ES-I3 (cell line): ENCODE data around the gene WASF3.

Source experiments
- H3K36me3 ChIP-seq: 2 replicates; pipeline ENCODE4 v1.6.1; 2013; ENCODE audit warnings: mild to moderate bottlenecking, low read length, control low read depth, moderate library complexity; ENCODE audit not compliant: insufficient read depth
- H3K4me1 ChIP-seq: 2 replicates; pipeline ENCODE4 v1.6.1; 2013; ENCODE audit warnings: mild to moderate bottlenecking, control low read depth, low read length; ENCODE audit not compliant: insufficient read depth
- H3K9ac ChIP-seq: 2 replicates; pipeline ENCODE4 v1.6.1; 2013; ENCODE audit warnings: low read depth, mild to moderate bottlenecking, low read length, moderate library complexity
- H3K9me3 ChIP-seq: 2 replicates; pipeline ENCODE4 v1.6.1; 2013; ENCODE audit warnings: mild to moderate bottlenecking, low read length, moderate library complexity; ENCODE audit not compliant: control insufficient read depth, insufficient read depth

Gene WASF3

DNA sequence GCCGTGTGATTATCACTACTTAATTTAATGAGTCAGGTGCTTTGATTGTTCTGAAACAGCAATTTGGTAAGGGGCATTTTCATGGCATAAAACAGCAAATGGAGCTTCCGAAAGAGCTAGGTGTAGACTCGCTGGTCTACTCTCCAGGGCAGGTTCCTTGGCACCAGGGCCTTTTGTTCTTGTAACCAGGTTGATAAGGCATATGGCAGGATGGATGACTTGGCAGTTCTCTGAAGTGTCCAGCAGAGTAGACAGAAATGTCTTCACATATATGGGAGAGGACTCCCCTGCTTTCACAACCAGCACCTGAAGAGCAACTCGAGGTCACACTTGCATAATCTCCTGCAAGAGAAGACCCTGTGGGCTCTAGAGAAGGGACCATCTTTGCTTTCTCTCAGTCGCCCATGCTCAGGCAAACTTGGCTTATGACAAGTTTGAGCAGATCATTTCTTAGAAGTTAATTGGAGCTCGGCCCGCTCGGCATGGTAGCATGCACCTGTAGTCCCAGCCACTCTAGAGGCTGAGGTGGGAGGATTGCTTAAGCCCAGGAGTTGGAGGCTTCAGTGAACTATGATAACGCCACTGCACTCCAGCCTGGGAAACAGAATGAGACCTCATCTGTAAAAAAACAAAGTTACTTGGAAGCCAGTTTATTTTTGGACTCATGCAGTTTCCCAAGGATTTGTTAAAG, 23.3 kb upstream of the WASF3 start:
- Histone ChIP-seq H3K9me3 (no peaks in the 10 kb centered on the region), H3K4me1 (no peaks in the 10 kb centered on the region), H3K36me3 (no peaks in the 10 kb centered on the region), H3K9ac (no peak overlapping the region)

DNA sequence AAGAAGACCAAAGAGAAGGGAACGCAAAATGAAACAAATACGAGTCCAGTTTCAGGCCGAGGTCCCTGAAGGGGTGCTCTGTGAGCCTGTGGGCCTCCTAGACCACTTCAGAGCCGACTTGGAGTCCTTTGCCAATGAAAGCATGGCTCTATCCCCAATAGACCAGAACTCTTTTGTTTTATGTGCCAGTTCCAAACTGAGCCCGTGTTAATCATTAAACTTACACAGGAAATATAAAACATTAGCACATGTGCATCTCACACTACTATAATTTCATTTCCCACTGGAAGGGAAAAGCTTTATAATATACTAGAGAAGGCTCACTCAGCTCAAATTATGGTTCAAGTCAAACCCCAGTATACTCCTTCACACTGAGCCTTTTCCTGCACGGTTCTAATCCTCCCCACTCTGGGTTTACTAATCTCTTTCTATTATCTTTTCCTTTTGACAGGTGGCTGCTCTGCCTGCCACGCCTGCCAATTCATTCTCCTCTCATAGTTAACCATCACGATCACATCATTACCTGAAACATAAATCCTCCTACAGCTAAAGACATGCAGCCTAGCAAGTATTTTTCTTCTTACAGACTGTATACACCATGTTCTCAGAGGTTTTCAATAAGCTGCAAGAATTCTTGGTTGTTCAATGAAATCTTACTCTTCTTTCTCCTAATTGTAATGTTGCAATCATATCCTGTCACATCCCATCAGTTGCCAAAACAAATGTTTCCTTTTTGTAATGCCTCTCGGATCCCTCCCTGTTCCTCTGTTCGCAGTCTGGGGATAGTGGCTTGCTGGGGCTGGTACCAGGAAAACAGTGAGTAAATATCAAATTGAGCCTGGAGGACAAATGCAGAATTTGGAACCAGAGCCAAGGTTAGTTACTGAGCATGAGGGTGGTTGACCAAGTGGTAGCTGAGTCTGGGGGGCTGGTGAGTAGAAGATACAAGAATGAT, 18.8 kb upstream of the WASF3 start:
- no peaks in the 10 kb centered on the region for H3K4me1 ChIP-seq
- no peaks in the 10 kb centered on the region for H3K9me3 ChIP-seq
- H3K9ac ChIP-seq, result no peak overlapping the region
- H3K36me3 ChIP-seq, result no peaks in the 10 kb centered on the region

DNA sequence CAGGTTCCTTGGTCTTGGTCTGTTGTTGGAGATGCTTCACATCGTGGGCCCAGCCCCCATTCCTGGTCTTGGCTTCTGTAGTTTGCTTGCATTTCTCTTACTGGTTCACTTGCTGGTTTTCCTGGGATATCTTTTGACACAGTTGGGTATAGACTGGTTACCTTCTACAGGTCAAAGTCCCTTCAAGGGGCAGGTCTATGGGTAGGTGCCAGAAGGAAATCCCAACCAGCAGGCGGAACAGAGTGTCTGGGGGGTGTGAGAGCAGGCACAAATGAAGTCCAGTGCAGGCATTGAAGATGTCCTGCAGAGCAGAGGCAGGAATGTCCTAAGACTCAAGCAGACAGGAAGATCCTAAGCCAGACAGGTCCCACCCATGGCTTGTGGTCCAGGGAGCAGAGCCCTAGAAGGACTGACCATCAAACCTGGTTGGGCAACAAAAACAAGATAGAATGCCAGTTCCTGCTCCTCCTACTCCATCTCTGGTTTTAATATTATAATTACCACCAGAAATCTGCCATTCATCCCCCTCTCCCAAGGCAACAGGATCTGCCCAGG, 17.7 kb upstream of the WASF3 start:
- H3K9ac ChIP-seq, result no peak overlapping the region
- H3K4me1 ChIP-seq, result no peaks in the 10 kb centered on the region
- no peaks in the 10 kb centered on the region for H3K9me3 ChIP-seq
- H3K36me3 ChIP-seq, result no peaks in the 10 kb centered on the region

DNA sequence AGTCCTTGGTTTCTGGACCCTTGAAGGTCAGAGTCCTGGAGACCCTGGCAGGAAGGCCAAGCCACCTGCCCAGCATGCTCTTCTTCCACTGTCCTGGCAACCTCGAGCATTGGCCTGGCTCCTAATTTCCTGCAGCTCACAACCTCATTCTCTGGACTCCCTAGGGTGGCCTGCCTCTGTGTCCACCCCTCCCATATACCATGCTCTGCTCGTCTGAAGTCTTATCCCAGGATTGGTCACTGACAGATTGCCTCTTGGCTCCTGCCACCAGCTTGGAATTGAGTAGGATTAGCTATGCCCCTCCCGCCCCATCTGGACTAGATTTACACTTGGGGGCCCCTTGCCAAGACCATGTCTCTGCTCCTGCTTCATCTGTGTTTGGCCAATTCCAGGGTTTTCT, 17.1 kb upstream of the WASF3 start:
- no peaks in the 10 kb centered on the region for H3K9me3 ChIP-seq
- H3K36me3 ChIP-seq, result no peaks in the 10 kb centered on the region
- H3K4me1 ChIP-seq, result no peaks in the 10 kb centered on the region
- no peak overlapping the region for H3K9ac ChIP-seq

DNA sequence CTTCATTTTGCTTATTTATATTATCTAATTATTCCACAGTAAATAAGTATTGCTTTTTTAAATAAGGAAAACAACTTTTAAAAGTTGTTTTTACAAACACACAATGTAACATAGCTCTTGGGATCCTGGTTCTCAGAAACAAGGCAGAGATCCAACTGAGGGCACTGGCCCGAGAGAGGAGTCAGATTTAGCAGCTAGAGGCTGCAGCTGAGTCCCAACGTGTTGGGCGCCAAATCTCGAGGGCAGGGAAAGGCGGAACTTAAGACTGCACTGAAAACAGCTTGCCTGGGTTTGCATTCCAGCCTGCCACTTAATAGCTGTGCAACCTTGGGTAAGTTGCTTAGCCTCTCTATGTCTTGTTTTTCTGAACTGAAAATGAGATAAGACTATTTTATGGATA, 16.4 kb upstream of the WASF3 start:
- H3K36me3 ChIP-seq, result no peaks in the 10 kb centered on the region

DNA sequence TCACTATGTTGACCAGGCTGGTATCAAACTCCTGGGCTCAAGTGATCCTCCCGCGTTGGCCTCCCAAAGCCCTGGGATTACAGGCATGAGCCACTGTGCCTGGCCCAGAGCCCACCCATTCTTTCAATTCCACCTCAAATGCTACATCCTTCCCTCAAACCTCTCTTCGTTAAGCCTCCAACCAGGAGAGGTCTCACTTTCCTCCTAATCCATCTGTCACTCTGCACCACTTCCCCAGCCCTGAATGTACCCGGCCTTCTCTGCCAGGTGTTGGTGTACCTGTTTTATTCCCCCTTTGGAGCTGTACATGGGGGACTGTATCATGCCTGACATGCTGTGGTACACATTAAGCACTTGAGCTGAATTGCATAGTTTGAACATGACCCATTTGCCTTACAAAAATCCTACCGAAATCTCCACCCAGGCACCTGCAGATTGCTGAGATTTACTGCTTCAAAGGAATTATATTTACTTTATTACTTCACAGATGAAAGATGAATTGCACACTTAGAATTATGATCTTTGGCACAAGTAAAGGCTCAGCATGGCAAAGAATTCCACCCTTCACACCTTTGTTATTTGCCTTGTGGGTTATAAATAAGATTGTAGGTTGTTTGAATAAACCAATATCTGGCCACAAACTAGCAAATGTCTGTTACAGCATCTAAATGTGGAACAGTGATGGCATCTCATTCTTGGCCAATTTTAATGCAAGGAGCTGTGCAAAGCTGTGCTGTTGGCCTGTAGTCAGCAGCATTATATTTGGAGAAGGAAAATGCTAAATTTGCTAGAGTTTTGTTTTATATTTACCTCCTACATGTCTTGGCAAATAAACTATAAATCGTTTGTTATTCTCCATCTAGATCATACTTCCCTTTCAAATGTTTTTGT, 15.6 kb upstream of the WASF3 start:
- H3K9ac ChIP-seq, result no peak overlapping the region
- H3K9me3 ChIP-seq, result no peaks in the 10 kb centered on the region
- no peaks in the 10 kb centered on the region for H3K36me3 ChIP-seq
- no peaks in the 10 kb centered on the region for H3K4me1 ChIP-seq

More for the DNA sequence above, 16.4 kb upstream of the WASF3 start:
- no peaks in the 10 kb centered on the region for H3K9me3 ChIP-seq
- H3K4me1 ChIP-seq, result no peaks in the 10 kb centered on the region
- no peak overlapping the region for H3K9ac ChIP-seq

DNA sequence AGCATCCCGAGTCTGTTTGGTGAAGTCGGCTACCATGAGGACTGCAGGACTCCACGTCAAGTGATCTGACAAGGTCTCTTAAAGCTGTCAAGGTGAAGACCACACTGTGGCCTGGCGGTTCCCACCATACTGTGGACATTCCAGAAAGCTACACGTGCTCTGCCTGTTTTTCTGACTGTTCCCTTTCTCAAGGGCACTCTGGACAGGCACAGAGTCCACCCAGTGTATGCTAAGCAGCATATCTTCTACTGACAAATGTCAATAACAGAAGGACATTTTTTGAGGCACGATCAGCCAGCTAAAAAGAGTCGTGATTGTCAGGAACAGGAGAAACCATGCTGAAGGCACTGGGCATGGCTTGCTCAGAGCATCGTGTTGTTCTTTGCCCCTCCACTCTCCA, 12.8 kb upstream of the WASF3 start:
- Histone ChIP-seq H3K9ac (no peak overlapping the region; the same call in 1 of the 2 replicates), H3K9me3 (no peaks in the 10 kb centered on the region), H3K4me1 (0 out of 2 replicates have a peak, but pooled peaks cover 3% of the 10 kb centered on the region), H3K36me3 (no peaks in the 10 kb centered on the region)

DNA sequence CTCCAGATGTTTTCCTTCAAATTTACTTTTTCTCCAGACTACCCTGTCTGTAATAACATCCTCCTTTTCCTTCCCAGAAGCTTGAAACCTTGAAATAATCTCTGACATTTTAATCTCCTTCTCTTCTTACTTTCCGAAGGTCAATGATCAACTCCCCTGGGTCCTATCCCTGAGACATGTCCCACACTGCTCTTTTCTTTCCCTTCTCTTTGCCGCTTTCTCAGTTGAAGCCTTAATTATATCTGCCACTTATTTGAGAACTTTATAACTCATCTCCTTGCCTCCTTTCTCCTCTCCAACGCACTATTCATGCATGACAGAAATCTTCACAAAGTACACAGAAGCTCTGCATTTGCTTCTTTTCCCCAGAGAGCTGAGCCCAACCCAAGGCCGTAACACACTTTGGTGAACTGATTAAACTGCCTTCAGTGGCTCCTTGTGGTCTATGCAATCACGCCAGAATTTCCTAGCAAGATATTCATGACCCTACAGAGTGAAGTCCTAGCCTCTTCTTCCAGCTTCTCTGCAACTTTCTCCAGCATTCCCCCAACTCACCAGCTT, 9.2 kb upstream of the WASF3 start:
- Histone ChIP-seq H3K9me3 (no peaks in the 10 kb centered on the region), H3K36me3 (no peaks in the 10 kb centered on the region), H3K4me1 (0 out of 2 replicates have a peak, but pooled peaks cover 3% of the 10 kb centered on the region), H3K9ac (no peak overlapping the region)

DNA sequence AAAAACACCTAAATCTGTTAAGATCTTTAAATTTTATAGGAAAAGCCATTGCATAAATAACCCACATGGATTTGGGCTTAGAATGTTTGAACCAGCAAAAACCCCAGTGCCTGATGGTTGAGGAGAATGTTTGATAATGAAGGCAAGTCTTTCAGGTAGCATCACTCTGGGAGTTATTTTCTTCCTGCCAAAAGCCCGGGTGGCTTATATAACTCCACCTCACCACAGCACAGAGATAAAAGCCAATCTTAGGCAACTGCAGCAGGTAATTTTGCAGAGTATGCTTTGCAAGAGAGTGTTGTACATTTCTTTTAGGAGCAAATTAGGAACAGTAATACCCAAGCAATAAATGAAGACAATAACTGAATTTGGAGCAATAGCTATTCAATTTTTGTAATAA, 7.8 kb upstream of the WASF3 start:
- Histone ChIP-seq H3K4me1 (0 out of 2 replicates have a peak, but pooled peaks cover 3% of the 10 kb centered on the region), H3K36me3 (no peaks in the 10 kb centered on the region), H3K9me3 (no peaks in the 10 kb centered on the region), H3K9ac (no peak overlapping the region)

DNA sequence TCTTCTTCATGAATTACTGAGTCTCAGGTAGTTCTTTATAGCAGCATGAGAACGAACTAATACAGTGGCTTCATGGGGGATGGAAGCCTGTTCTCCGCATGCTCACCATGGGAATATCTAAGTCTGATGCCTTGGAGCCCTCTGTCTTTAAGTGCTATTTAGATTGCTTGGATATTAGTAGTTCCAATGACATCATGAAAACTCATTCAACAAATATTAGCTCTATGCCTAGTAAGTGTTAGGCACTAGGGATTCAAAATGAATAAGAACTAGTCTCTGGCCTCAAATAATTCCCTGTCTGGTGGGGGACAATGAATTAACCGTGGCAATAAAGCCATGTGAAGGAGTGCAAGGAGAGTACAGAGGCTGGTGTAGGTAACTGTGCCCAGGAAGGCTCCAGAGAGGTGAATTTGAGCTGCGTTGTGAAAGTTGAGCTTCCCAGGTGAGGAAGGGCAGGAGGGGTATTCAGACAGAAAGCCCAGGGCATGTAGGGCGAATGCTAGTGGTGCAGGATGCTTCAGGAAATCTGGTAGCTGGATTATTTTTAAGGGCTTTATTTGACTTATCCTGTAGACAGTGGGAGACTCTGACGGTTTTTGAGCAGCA, 6.1 kb upstream of the WASF3 start:
- Histone ChIP-seq H3K36me3 (no peaks in the 10 kb centered on the region), H3K9ac (no peak overlapping the region), H3K4me1 (0 out of 2 replicates have a peak, but pooled peaks cover 3% of the 10 kb centered on the region), H3K9me3 (no peaks in the 10 kb centered on the region)

DNA sequence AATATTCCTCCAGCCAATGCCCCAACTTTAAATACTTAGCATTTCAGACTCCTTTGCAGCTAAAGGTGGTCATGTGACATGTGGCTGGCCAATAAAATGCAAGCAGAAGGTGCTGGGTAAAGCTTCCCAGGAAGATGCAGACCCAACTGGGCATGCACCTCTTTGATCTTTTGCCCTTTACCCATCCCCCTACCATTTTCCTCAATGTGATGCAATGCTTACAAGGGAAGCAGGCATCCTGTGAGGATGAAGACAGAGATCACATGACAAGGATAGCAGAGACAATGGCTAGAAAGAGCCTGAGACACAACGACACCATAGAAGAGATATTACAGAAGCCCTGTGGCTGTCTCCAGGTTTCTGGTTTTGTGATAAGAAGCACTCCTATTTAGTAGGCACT, 2.1 kb upstream of the WASF3 start:
- 0 out of 2 replicates have a peak, but pooled peaks cover 6% of the 10 kb centered on the region for H3K4me1 ChIP-seq
- no peaks in the 10 kb centered on the region for H3K9me3 ChIP-seq
- no peaks in the 10 kb centered on the region for H3K36me3 ChIP-seq
- H3K9ac ChIP-seq, result no peak overlapping the region

DNA sequence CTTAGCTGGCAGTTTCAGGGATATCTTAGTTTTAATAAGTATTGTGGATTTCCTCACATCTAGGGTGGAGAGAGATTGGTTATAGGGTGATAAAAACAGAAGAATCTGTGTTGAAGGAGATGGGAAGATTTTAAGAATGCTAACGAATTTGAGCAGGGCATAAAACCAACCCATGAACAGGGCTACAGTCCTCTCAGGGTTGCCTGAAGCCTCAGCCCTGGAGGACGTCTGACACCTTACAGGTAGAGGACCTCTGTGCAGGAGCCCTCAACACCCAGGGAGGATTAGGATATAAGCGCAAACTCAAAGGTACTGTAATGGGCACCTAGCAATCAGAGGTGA, 461 bp upstream of the WASF3 start:
- H3K9ac ChIP-seq, result peak overlapping the region; percentile 73
- H3K4me1 ChIP-seq, result peaks cover 12% of the 10 kb centered on the region
- H3K9me3 ChIP-seq, result no peaks in the 10 kb centered on the region
- no peaks in the 10 kb centered on the region for H3K36me3 ChIP-seq

DNA sequence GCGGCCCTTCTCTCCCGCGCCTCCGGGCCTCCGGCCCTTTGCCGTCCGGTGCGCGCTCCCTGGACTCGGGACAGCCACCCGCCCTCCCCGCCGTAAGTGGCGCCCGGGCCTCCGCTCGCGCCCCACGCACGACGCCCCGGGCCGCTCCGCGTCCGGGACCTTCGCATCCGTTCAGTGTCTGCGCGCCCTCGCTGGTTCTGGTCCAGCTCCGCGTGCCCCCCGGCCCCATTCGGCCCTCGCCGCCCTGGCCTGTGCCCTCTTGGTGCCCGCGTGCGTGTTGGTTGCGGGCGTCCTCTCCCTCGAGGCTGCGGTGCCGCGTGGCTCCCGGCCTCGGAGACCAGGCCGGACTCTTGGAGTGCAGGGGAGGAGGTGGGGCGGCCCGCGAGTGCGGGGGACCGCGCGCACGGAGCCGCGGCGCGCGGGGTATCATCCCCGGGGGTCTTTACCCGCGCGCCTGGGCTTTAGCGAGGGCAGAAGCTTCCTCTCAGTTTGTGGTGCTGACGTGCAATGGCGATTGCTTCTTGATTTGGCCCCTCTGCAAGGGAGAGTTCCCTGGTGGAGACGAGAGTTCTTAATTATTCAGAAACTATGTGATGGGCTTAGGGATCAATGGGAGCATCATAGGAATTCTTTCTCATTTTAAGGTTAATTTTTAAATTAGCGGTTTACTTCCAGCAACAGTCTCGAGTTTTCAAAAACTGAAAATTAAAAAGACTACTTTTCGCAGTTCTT, 757 bp downstream of the WASF3 start:
- peak overlapping the region; percentile 73 for H3K9ac ChIP-seq
- H3K36me3 ChIP-seq, result no peaks in the 10 kb centered on the region
- peaks cover 19% of the 10 kb centered on the region for H3K4me1 ChIP-seq
- H3K9me3 ChIP-seq, result no peaks in the 10 kb centered on the region
